Liver (tissue), 9 donors: ENCODE data around the gene GFRA1. TPM values are rescaled to one million over a fixed set of nuclear protein-coding genes. Genes with fewer than 3 reads are reported as not detected.

Source experiments
- DNase-seq: peaks from one replicate; pipeline ENCODE4 v3.0.0-alpha.2; 2017; ENCODE audit warnings: low spot score
- H3K27ac ChIP-seq, 2 donors: one replicate each; pipeline ENCODE4 v1.7.0; 2013; ENCODE audit warnings: inconsistent platforms in 2 of 2, low read length in 2 of 2, control low read depth in 1 of 2, low read depth in 1 of 2, mild to moderate bottlenecking in 1 of 2
- H3K27me3 ChIP-seq, 4 donors: one replicate each; pipeline versions ENCODE4 v1.6.1 to v1.7.0; 2013; ENCODE audit warnings: low read length in 3 of 4, inconsistent platforms in 1 of 4, mild to moderate bottlenecking in 1 of 4, moderate library complexity in 1 of 4; ENCODE audit not compliant: control insufficient read depth in 4 of 4, insufficient read depth in 4 of 4
- H3K36me3 ChIP-seq, 4 donors: one replicate each; pipeline versions ENCODE4 v1.6.1 to v1.7.0; 2013; ENCODE audit warnings: low read length in 3 of 4, mild to moderate bottlenecking in 3 of 4, low read depth in 1 of 4, moderate library complexity in 1 of 4; ENCODE audit not compliant: control insufficient read depth in 4 of 4, insufficient read depth in 3 of 4
- H3K4me1 ChIP-seq, 4 donors: one replicate each; pipeline versions ENCODE4 v1.6.1 to v1.7.0; 2013; ENCODE audit warnings: low read length in 3 of 4, mild to moderate bottlenecking in 3 of 4, moderate library complexity in 1 of 4; ENCODE audit not compliant: control insufficient read depth in 4 of 4, insufficient read depth in 4 of 4
- H3K4me3 ChIP-seq, 3 donors: one replicate each; pipeline versions ENCODE4 v1.6.1 to v1.7.0; 2013; ENCODE audit warnings: low read length in 3 of 3, control low read depth in 1 of 3, low read depth in 1 of 3, mild to moderate bottlenecking in 1 of 3
- H3K9ac ChIP-seq, 2 donors: one replicate each; pipeline ENCODE4 v1.7.0; 2013; ENCODE audit warnings: low read length in 2 of 2, mild to moderate bottlenecking in 2 of 2, moderate library complexity in 2 of 2, control low read depth in 1 of 2, low read depth in 1 of 2
- H3K9me3 ChIP-seq, 4 donors: one replicate each; pipeline versions ENCODE4 v1.6.1 to v1.7.0; 2013; ENCODE audit warnings: low read length in 3 of 4; ENCODE audit not compliant: control insufficient read depth in 4 of 4
- EGR1 ChIP-seq, 2 donors: IDR thresholded peaks; 2 replicates each; pipeline ENCODE4 v1.6.1; 2016 to 2018; ENCODE audit warnings: antibody characterized with exemption in 2 of 2, low read depth in 2 of 2
- FOXA1 ChIP-seq: IDR thresholded peaks from 2 replicates; pipeline ENCODE4 v1.6.1; 2016; ENCODE audit warnings: antibody characterized with exemption
- FOXA2 ChIP-seq: IDR thresholded peaks from 2 replicates; pipeline ENCODE4 v1.6.1; 2016; ENCODE audit warnings: antibody characterized with exemption
- GABPA ChIP-seq, 2 donors: IDR thresholded peaks in 1 of 2; conservative IDR thresholded peaks in 1 of 2; 2 replicates each; pipeline ENCODE4 v1.6.1; 2016; ENCODE audit warnings: antibody characterized with exemption in 2 of 2, mild to moderate bottlenecking in 1 of 2, moderate library complexity in 1 of 2
- HNF4A ChIP-seq, 2 donors: conservative IDR thresholded peaks; 2 replicates each; pipeline ENCODE4 v1.6.1; 2016; ENCODE audit warnings: antibody characterized with exemption in 2 of 2, mild to moderate bottlenecking in 2 of 2
- HNF4G ChIP-seq: IDR thresholded peaks from 2 replicates; pipeline ENCODE4 v1.6.1; 2016; ENCODE audit warnings: antibody characterized with exemption
- JUND ChIP-seq, 2 donors: IDR thresholded peaks; 2 replicates each; pipeline ENCODE4 v1.6.1; 2016; ENCODE audit warnings: antibody characterized with exemption in 2 of 2
- NR2F2 ChIP-seq: IDR thresholded peaks from 2 replicates; pipeline ENCODE4 v1.6.1; 2016; ENCODE audit warnings: antibody characterized with exemption
- RAD21 ChIP-seq, 2 donors: IDR thresholded peaks; 2 replicates each; pipeline ENCODE4 v1.6.1; 2016; ENCODE audit warnings: antibody characterized with exemption in 2 of 2, mild to moderate bottlenecking in 2 of 2
- RXRA ChIP-seq, 2 donors: IDR thresholded peaks; 2 replicates each; pipeline ENCODE4 v1.6.1; 2017 to 2018; ENCODE audit warnings: antibody characterized with exemption in 2 of 2, mild to moderate bottlenecking in 1 of 2
- SP1 ChIP-seq: IDR thresholded peaks from 2 replicates; pipeline ENCODE4 v1.6.1; 2018; ENCODE audit warnings: antibody characterized with exemption, mild to moderate bottlenecking
- TAF1 ChIP-seq: conservative IDR thresholded peaks from 2 replicates; pipeline ENCODE4 v1.6.1; 2016; ENCODE audit warnings: antibody characterized with exemption, mild to moderate bottlenecking
- YY1 ChIP-seq: IDR thresholded peaks from 2 replicates; pipeline ENCODE4 v1.6.1; 2016; ENCODE audit warnings: antibody characterized with exemption, mild to moderate bottlenecking
- WGBS: extraction: QIAGEN DNeasy Blood & Tissue Kit; methylation state at CpG from one replicate; pipeline ENCODE4 v1.1.7; 2013; 5-methylcytosine and 5-hydroxymethylcytosine counted together
- polyA plus RNA-seq, 2 donors: library from polyadenylated mRNA; stranded (reverse) in 1 of 2; unstranded in 1 of 2; fragments of 200-250 nt in 1 of 2; fragments of >200 nt in 1 of 2; fragmentation: Nextera tagmentation in 1 of 2; extraction: Ambion mirVana in 1 of 2; gene quantifications; one replicate each; pipeline versions ENCODE4 v1.2.1 to v1.2.3, GENCODE V29; 2013 to 2015
- total RNA-seq, 2 donors: library from RNA; depleted of rRNA; stranded (reverse); fragments of >200 nt; gene quantifications; one replicate each; pipeline ENCODE4 v1.2.3, GENCODE V29; 2014
- TF ChIP-seq, protein P1 (sequence below): IDR thresholded peaks from 2 replicates; pipeline ENCODE4 v1.6.1; 2016; ENCODE audit warnings: antibody characterized with exemption
- TF ChIP-seq, protein P2 (sequence below): IDR thresholded peaks from 2 replicates; pipeline ENCODE4 v1.6.1; 2016; ENCODE audit warnings: antibody characterized with exemption
- TF ChIP-seq, protein P3 (sequence below): fragments of 150-350 bp; IDR thresholded peaks from 2 replicates; pipeline ENCODE4 v1.5.1; 2017; ENCODE audit warnings: improper control_type of control experiment, low read depth, low read length; ENCODE audit not compliant: missing input control
- TF ChIP-seq, protein P4 (sequence below): IDR thresholded peaks from 2 replicates; pipeline ENCODE4 v1.6.1; 2016; ENCODE audit warnings: antibody characterized with exemption
- TF ChIP-seq, protein P5 (sequence below): IDR thresholded peaks from 2 replicates; pipeline ENCODE4 v1.6.1; 2016; ENCODE audit warnings: antibody characterized with exemption, mild to moderate bottlenecking
- donor health status: healthy.
- donor health status: healthy.
- donor health status: healthy.
- donor health status: healthy.
- donor health status: healthy.

Gene GFRA1
- total and polyA plus RNA-seq, 4 donors: 14.2 to 53.6 (median 17.8) TPM

DNA sequence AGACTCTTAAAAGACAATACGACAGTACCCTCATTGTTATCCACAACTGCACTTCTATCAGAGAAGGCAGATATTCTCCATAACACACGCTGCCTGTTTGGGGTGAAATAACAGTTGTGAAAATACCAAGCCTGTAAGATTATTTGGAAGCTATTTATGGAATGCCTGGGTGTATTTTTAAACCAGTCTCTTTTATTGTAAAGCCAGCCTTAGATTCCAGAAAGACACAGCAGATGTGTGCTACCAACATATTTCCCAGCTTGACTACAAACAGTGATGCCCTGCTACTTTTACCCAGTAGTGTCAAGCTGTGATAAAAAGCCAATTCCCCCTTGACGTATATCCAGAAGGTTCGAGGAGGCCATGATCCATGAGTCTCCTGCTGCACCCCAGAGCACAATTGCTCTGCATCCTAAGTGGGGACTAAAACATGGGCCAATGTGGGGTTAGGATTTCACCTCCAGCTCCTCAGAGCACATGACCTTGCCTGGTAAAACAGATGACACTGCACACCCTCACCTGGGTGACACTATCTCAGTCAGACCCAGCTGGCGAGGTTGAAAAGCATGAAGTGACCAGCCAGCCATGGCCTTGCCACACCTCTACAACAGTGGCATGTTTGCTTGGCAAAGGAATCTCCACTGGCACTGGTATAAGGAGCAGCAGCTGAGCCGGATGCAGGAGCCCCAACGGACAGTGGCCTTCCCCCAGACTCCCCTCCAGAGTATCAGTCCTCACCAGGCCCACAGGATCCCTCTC lies 62.2 kb downstream of the GFRA1 start:
- WGBS: 61% methylated on average over 7 of the region's 7 CpGs
- peak; percentile 41 to 81 for TF ChIP-seq RXRA (IDR thresholded peaks at IDR 0.05)
- TF ChIP-seq YY1: peak; percentile 45
- TF ChIP-seq TAF1: no peak
- peak; percentile 19 for TF ChIP-seq SP1
- TF ChIP-seq, protein P1, sequence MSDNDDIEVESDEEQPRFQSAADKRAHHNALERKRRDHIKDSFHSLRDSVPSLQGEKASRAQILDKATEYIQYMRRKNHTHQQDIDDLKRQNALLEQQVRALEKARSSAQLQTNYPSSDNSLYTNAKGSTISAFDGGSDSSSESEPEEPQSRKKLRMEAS: peak; percentile 56
- TF ChIP-seq JUND (IDR thresholded peaks at IDR 0.05): no peak
- peak in 1 of 2 donors; percentile 27 for TF ChIP-seq RAD21 (IDR thresholded peaks at IDR 0.05)
- TF ChIP-seq FOXA2: no peak
- TF ChIP-seq HNF4A (conservative IDR thresholded peaks at IDR 0.05): peak; percentile 28 to 61
- peaks cover 12 to 37% (median 21%) of the 10 kb centered on the region in 4 donors for H3K4me1 ChIP-seq
- no peak for DNase-seq
- H3K9ac ChIP-seq: no peak overlapping the region
- no peaks in the 10 kb centered on the region for H3K36me3 ChIP-seq
- H3K4me3 ChIP-seq: no peak overlapping the region
- H3K9me3 ChIP-seq: no peaks in the 10 kb centered on the region
- peak overlapping the region; percentile 32 to 88 for H3K27ac ChIP-seq
- no peaks in the 10 kb centered on the region for H3K27me3 ChIP-seq

DNA sequence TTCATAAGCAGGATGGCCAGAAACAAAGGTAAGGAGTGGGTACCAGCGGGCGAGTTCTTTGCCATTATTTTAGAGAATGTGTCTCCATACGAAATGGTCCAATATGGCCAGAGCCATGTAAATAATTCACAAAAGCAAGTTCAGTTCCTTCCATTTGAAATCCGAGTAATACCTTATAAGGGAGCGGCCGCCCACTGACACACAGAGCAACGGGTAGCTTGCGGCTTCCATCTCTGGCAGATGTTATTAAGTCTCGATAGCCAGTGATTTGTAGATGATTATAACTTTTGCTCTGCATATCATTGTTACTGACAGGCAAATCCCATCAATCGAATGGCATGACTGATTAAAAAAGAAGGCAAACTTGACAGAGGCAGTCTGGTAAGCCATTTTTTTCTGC lies 63.2 kb downstream of the GFRA1 start:
- Histone ChIP-seq H3K4me3 (no peak overlapping the region), H3K27me3 (no peaks in the 10 kb centered on the region), H3K4me1 (peaks cover 11 to 37% (median 21%) of the 10 kb centered on the region in 4 donors), H3K9ac (no peak overlapping the region), H3K36me3 (no peaks in the 10 kb centered on the region), H3K27ac (no peak overlapping the region), H3K9me3 (no peaks in the 10 kb centered on the region)
- TF ChIP-seq, protein P2, sequence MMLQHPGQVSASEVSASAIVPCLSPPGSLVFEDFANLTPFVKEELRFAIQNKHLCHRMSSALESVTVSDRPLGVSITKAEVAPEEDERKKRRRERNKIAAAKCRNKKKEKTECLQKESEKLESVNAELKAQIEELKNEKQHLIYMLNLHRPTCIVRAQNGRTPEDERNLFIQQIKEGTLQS: no peak
- TF ChIP-seq FOXA1 (no peak), GABPA (IDR thresholded peaks at IDR 0.05 in 1 of 2, conservative IDR thresholded peaks at IDR 0.05 in 1 of 2) (no peak), HNF4G (no peak), SP1 (no peak), HNF4A (conservative IDR thresholded peaks at IDR 0.05) (no peak), RXRA (IDR thresholded peaks at IDR 0.05) (no peak), EGR1 (IDR thresholded peaks at IDR 0.05; ENCODE audit: low read depth in 2 of 2) (no peak), YY1 (no peak), NR2F2 (no peak), JUND (IDR thresholded peaks at IDR 0.05) (no peak), RAD21 (IDR thresholded peaks at IDR 0.05) (no peak), FOXA2 (no peak), TAF1 (no peak)
- TF ChIP-seq, protein P3, sequence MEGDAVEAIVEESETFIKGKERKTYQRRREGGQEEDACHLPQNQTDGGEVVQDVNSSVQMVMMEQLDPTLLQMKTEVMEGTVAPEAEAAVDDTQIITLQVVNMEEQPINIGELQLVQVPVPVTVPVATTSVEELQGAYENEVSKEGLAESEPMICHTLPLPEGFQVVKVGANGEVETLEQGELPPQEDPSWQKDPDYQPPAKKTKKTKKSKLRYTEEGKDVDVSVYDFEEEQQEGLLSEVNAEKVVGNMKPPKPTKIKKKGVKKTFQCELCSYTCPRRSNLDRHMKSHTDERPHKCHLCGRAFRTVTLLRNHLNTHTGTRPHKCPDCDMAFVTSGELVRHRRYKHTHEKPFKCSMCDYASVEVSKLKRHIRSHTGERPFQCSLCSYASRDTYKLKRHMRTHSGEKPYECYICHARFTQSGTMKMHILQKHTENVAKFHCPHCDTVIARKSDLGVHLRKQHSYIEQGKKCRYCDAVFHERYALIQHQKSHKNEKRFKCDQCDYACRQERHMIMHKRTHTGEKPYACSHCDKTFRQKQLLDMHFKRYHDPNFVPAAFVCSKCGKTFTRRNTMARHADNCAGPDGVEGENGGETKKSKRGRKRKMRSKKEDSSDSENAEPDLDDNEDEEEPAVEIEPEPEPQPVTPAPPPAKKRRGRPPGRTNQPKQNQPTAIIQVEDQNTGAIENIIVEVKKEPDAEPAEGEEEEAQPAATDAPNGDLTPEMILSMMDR: no peak
- TF ChIP-seq, protein P4, sequence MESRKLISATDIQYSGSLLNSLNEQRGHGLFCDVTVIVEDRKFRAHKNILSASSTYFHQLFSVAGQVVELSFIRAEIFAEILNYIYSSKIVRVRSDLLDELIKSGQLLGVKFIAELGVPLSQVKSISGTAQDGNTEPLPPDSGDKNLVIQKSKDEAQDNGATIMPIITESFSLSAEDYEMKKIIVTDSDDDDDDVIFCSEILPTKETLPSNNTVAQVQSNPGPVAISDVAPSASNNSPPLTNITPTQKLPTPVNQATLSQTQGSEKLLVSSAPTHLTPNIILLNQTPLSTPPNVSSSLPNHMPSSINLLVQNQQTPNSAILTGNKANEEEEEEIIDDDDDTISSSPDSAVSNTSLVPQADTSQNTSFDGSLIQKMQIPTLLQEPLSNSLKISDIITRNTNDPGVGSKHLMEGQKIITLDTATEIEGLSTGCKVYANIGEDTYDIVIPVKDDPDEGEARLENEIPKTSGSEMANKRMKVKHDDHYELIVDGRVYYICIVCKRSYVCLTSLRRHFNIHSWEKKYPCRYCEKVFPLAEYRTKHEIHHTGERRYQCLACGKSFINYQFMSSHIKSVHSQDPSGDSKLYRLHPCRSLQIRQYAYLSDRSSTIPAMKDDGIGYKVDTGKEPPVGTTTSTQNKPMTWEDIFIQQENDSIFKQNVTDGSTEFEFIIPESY: no peak
- TF ChIP-seq, protein P5, sequence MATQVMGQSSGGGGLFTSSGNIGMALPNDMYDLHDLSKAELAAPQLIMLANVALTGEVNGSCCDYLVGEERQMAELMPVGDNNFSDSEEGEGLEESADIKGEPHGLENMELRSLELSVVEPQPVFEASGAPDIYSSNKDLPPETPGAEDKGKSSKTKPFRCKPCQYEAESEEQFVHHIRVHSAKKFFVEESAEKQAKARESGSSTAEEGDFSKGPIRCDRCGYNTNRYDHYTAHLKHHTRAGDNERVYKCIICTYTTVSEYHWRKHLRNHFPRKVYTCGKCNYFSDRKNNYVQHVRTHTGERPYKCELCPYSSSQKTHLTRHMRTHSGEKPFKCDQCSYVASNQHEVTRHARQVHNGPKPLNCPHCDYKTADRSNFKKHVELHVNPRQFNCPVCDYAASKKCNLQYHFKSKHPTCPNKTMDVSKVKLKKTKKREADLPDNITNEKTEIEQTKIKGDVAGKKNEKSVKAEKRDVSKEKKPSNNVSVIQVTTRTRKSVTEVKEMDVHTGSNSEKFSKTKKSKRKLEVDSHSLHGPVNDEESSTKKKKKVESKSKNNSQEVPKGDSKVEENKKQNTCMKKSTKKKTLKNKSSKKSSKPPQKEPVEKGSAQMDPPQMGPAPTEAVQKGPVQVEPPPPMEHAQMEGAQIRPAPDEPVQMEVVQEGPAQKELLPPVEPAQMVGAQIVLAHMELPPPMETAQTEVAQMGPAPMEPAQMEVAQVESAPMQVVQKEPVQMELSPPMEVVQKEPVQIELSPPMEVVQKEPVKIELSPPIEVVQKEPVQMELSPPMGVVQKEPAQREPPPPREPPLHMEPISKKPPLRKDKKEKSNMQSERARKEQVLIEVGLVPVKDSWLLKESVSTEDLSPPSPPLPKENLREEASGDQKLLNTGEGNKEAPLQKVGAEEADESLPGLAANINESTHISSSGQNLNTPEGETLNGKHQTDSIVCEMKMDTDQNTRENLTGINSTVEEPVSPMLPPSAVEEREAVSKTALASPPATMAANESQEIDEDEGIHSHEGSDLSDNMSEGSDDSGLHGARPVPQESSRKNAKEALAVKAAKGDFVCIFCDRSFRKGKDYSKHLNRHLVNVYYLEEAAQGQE: no peak
- DNase-seq: no peak
- WGBS: 94% methylated on average over 10 of the region's 10 CpGs
